Muscle layer of colon (tissue), 2 donors: Measurements from ENCODE around the gene KCNMA1.

ENCODE experiments used
- H3K27ac ChIP-seq: one replicate; pipeline ENCODE4 v1.7.0; 2013; ENCODE audit warnings: low read depth, mild to moderate bottlenecking, low read length, moderate library complexity
- H3K27me3 ChIP-seq, 2 donors: one replicate each; pipeline ENCODE4 v1.7.0; 2013; ENCODE audit warnings: low read length in 2 of 2, mild to moderate bottlenecking in 2 of 2; ENCODE audit not compliant: insufficient read depth in 2 of 2, control insufficient read depth in 1 of 2
- H3K36me3 ChIP-seq: one replicate; pipeline ENCODE4 v1.7.0; 2013; ENCODE audit warnings: mild to moderate bottlenecking, low read length; ENCODE audit not compliant: insufficient read depth
- H3K4me1 ChIP-seq: one replicate; pipeline ENCODE4 v1.7.0; 2013; ENCODE audit warnings: mild to moderate bottlenecking, low read length; ENCODE audit not compliant: insufficient read depth
- H3K4me3 ChIP-seq, 2 donors: one replicate each; pipeline ENCODE4 v1.7.0; 2013; ENCODE audit warnings: low read length in 2 of 2, low read depth in 1 of 2, mild to moderate bottlenecking in 1 of 2, moderate library complexity in 1 of 2
- H3K9ac ChIP-seq: one replicate; pipeline ENCODE4 v1.7.0; 2013; ENCODE audit warnings: low read length
- H3K9me3 ChIP-seq: one replicate; pipeline ENCODE4 v1.7.0; 2013; ENCODE audit warnings: mild to moderate bottlenecking, low read length
- donor health status: abdominal sarcoma.
- donor health status: Adenocarcinoma of cecum.

Gene KCNMA1

DNA sequence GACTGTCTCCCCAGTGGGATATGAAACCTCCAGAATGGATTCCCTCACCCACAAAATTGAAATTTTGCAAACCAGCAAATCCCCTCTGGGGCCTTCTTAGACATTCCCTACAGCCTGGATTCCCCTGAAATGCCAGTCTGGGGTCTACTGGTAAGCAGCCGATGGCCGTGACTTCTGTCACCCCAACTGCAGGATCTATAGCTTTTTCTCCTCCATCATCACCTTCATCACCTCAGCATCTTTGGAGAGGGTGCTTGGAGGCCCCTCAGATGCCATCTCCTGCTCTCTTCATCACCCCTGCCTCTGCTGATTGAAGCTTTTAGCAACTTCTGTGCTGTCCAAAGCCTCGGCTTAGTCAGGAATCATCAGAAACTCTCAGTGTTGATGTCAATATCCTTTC, 2.6 kb upstream of the KCNMA1 start:
- Histone ChIP-seq H3K36me3 (no peaks in the 10 kb centered on the region), H3K4me1 (peaks cover 28% of the 10 kb centered on the region), H3K4me3 (no peak overlapping the region), H3K27me3 (peaks cover 0 to 8% of the 10 kb centered on the region in 2 donors), H3K9ac (no peak overlapping the region), H3K27ac (no peak overlapping the region), H3K9me3 (no peaks in the 10 kb centered on the region)

- Histone ChIP-seq H3K27ac (no peak overlapping the region), H3K27me3 (peaks cover 0 to 8% of the 10 kb centered on the region in 2 donors)
Observed at GRCh38 chr10:77639756-77640155, 2.1 kb upstream of the KCNMA1 start.

GRCh38 chr10:77638321-77639101, 903 bp upstream of the KCNMA1 start:
- Histone ChIP-seq H3K27me3 (peaks cover 0 to 8% of the 10 kb centered on the region in 2 donors), H3K9ac (peak overlapping the region; percentile 65), H3K9me3 (no peaks in the 10 kb centered on the region), H3K4me1 (peaks cover 34% of the 10 kb centered on the region), H3K27ac (peak overlapping the region; percentile 74), H3K36me3 (no peaks in the 10 kb centered on the region), H3K4me3 (peak overlapping the region; percentile 53 to 68)

More at GRCh38 chr10:77639756-77640155, 2.1 kb upstream of the KCNMA1 start:
- H3K9me3 ChIP-seq: no peaks in the 10 kb centered on the region
- H3K4me1 ChIP-seq: peaks cover 28% of the 10 kb centered on the region
- no peaks in the 10 kb centered on the region for H3K36me3 ChIP-seq
- H3K4me3 ChIP-seq: no peak overlapping the region
- no peak overlapping the region for H3K9ac ChIP-seq

- peak overlapping the region; percentile 70 for H3K9ac ChIP-seq
- peaks cover 0 to 8% of the 10 kb centered on the region in 2 donors for H3K27me3 ChIP-seq
- H3K27ac ChIP-seq: peak overlapping the region; percentile 59
- no peaks in the 10 kb centered on the region for H3K9me3 ChIP-seq
- peaks cover 46% of the 10 kb centered on the region for H3K4me1 ChIP-seq
- peak overlapping the region; percentile 77 to 81 for H3K4me3 ChIP-seq
- H3K36me3 ChIP-seq: no peaks in the 10 kb centered on the region
Observed at GRCh38 chr10:77636967-77637531, 559 bp downstream of the KCNMA1 start.

DNA sequence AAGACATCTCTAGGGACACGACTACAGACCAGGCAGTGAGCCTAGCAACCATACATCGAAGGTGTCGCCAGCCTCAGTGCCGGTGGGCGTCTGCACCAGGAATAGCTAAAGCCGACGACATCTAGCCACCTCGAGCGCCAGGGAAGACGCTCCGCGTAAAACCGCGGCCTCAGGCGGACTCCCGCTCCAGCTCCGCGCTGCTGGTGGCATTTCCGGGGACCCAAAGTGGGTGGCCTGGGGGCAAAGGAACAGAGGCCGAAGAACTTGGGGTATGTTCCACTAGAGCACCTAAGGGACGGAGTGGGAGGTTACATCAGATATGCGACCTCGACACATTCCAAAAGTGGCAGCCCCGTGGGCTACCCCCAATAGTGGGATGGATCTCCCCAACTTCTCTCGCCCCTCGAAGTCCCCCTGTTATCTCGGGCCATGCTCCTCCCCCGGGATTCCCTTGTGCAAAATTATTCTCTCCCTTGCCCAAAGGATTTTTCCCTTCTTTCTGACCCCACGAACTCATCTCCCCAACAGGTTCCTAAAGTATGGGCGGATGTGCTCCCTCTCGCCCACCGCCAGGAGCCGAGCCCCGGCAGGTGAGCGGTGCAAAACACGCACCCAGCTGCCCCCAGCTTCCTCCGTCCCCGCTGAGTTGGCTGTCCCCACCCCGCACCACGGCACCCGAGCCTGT, 1.2 kb downstream of the KCNMA1 start:
- H3K27me3 ChIP-seq: peaks cover 0 to 8% of the 10 kb centered on the region in 2 donors
- peaks cover 48% of the 10 kb centered on the region for H3K4me1 ChIP-seq
- H3K36me3 ChIP-seq: no peaks in the 10 kb centered on the region
- H3K9ac ChIP-seq: peak overlapping the region; percentile 70
- H3K27ac ChIP-seq: peak overlapping the region; percentile 59
- no peaks in the 10 kb centered on the region for H3K9me3 ChIP-seq
- H3K4me3 ChIP-seq: peak overlapping the region; percentile 77 to 81

- Histone ChIP-seq H3K4me1 (peaks cover 52% of the 10 kb centered on the region), H3K9ac (peak overlapping the region; percentile 70), H3K9me3 (no peaks in the 10 kb centered on the region), H3K36me3 (no peaks in the 10 kb centered on the region), H3K4me3 (peak overlapping the region; percentile 77 to 81), H3K27me3 (peaks cover 0 to 8% of the 10 kb centered on the region in 2 donors), H3K27ac (peak overlapping the region; percentile 59)
Observed at GRCh38 chr10:77635402-77636227, 2.0 kb downstream of the KCNMA1 start.

- Histone ChIP-seq H3K4me3 (peak overlapping the region in 1 of 2 donors; percentile 77), H3K27me3 (peaks cover 0 to 8% of the 10 kb centered on the region in 2 donors), H3K4me1 (peaks cover 52% of the 10 kb centered on the region), H3K36me3 (no peaks in the 10 kb centered on the region), H3K9ac (peak overlapping the region; percentile 70), H3K27ac (peak overlapping the region; percentile 59), H3K9me3 (no peaks in the 10 kb centered on the region)
Observed at GRCh38 chr10:77634939-77635338, 2.7 kb downstream of the KCNMA1 start.

- H3K36me3 ChIP-seq: no peaks in the 10 kb centered on the region
- H3K9me3 ChIP-seq: no peaks in the 10 kb centered on the region
- peak overlapping the region in 1 of 2 donors; percentile 5 for H3K4me3 ChIP-seq
- peaks cover 50% of the 10 kb centered on the region for H3K4me1 ChIP-seq
- peaks cover 0 to 1% of the 10 kb centered on the region in 2 donors for H3K27me3 ChIP-seq
- H3K27ac ChIP-seq: peak overlapping the region; percentile 38
- H3K9ac ChIP-seq: no peak overlapping the region
Observed at GRCh38 chr10:77633376-77633775, 4.2 kb downstream of the KCNMA1 start.

GRCh38 chr10:77631241-77631640, 6.4 kb downstream of the KCNMA1 start:
- no peaks in the 10 kb centered on the region for H3K9me3 ChIP-seq
- H3K4me1 ChIP-seq: peaks cover 67% of the 10 kb centered on the region
- H3K27me3 ChIP-seq: no peaks in the 10 kb centered on the region
- H3K9ac ChIP-seq: no peak overlapping the region
- peak overlapping the region; percentile 19 for H3K27ac ChIP-seq
- no peak overlapping the region for H3K4me3 ChIP-seq
- no peaks in the 10 kb centered on the region for H3K36me3 ChIP-seq

- H3K4me3 ChIP-seq: peak overlapping the region in 1 of 2 donors; percentile 1
- no peaks in the 10 kb centered on the region for H3K27me3 ChIP-seq
- no peaks in the 10 kb centered on the region for H3K36me3 ChIP-seq
- H3K9ac ChIP-seq: no peak overlapping the region
- H3K4me1 ChIP-seq: peaks cover 72% of the 10 kb centered on the region
- H3K27ac ChIP-seq: peak overlapping the region; percentile 19
- no peaks in the 10 kb centered on the region for H3K9me3 ChIP-seq
Observed at GRCh38 chr10:77630507-77630848, 7.1 kb downstream of the KCNMA1 start.
